GF-D8 (cell line): Measurements from ENCODE around the gene NFIB.

Experiments
- DNase-seq: peaks from one replicate; lab custom pipeline; 2025; lab: John Stamatoyannopoulos, UW

Gene NFIB

DNA sequence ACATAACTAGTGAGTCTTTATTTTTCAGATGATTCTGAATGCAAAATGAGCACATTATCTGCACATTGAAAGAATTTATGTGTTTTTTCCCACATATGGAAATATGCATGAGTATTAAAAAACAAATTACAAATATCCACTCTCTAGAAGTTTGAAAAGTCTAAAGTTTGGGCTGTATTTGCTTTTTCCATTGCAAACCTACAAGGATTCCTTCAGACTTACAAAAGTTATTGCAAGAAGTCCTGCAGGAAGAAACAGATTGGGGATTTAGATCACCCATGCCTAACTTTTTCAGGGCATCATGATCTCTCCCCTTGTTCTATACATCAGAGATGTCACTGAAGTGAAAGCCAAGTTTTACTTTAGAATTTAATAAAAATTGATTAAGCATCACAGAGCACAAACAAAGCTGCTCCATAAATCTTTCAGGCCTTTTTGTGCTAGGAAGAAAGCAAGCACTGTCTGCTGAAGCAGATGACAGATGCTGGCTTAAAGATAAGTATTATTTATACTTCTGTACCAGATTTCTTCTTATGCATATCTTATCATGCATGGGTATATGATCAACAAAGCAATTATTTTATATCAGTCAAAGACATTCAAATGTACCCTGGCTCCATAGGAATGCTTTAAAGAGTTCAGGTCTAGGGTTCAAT, 71.7 kb downstream of the NFIB start:
- no peak for DNase-seq

- DNase-seq: no peak
Observed at GRCh38 chr9:14240537-14240936, 73.4 kb downstream of the NFIB start.

DNA sequence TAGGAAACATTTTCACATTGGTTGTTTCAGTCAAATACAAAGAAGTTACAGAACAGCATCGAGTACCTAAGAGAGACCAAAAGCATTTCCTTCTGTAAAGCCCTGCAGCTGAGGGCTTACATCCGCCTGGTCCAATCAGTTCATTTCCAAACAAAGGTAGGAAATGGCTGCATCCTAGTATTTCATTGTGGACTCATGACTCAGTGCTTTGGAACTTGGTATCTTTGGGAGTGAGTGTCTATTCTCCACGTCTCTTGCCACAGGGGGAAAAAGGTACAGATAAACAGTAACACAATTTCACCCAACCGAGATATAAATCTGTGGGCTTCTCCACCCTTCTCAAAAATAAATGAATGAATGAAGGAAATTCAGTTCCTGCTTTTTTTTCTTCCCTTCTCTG, 75.4 kb downstream of the NFIB start:
- no peak for DNase-seq

GRCh38 chr9:14238079-14238478, 75.9 kb downstream of the NFIB start:
- DNase-seq: no peak

DNA sequence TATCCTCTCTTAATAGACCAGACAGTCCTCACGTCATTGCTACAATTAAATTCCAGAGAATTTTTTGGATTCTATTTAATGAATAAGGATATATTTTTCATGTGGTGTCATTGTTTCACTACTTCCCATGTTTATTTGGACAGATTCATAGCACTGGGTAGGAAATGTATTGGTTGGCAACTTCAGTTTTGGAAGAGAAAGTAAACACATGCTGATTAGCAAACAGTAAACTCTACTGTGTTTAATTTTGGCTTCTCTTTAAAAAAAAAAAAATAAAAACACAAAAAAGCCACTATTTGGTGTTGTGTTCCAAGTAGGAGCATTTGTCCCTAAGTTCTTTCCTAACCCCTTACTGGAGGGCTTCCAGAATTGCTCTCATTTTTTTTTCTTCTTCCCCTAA, 77.3 kb downstream of the NFIB start:
- DNase-seq: no peak

DNA sequence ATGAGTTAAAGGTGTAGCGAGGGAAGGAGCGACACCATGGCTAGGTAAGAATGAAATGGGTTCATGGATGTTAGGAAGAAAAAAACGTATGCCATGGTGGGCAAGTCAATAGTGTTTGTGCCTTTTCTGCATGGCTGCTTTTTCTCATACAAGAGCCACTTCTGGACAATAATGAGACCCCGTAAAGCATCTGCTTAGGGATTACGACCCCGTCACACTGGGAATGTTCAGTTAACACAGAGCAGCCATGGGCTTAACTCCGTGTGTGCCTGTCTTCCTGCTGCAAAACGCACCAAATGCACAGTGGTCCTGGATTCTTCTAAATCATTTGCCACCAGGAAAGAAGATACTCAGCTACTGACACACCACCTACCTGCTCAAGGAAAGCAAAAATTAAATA, 81.8 kb downstream of the NFIB start:
- no peak for DNase-seq

DNA sequence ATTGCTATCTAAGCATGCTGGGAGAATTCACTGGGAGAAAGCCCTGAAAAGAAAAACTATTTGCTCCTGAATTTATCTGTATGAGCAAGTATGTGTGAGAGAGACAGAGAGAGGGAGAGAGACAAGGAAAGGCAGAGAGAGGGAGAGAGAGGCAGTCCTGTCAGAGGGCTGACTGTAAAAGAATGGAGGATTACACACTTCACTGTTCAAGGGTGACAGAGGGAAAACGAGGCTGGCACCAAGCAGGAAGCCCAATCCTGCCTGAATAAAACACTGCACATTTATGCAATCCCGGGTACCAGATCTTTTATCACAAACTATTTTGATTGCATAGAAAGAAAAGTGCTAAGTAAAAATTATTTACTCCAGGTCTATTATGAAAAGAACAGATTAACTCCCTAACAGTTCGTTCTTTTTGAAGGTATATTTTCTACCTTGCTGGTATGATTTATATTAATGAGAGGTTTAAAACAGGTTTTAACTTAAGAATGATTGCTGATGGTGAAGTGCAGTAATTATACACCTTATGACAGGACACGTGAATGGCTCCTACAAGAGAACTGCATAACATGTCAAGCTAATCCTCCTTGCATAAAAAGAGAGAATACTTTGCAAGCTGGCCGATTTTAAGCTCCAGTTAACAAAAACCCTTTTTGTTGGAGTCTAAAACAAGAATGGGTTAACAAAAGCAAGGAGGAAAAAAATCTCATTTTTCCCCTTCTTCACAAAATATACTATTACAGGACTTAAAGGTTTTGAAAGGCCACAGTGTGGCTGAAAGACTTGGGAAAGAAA, 82.5 kb downstream of the NFIB start:
- no peak for DNase-seq

GRCh38 chr9:14228602-14229001, 85.3 kb downstream of the NFIB start:
- DNase-seq: no peak

- DNase-seq: no peak
Observed at GRCh38 chr9:14226855-14227532, 86.9 kb downstream of the NFIB start.

DNA sequence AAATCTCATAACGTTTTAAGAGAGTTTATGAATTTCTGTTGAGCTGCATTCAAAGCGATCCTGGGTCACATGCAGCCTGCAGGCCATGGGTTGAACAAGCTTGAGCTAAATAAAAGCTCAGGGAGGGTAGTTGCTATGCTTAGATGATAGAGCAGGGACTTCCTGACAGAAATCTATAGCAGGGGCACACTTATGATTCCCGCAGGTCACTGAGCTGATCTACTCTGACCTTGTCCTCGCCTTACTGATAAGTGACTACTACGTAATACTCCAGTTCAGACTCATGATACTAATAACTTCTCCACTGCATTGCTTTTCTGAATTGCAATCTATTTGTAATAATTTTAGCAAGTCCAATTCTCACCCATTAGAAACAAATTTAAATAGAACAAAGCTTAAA, 90.9 kb downstream of the NFIB start:
- no peak for DNase-seq

GRCh38 chr9:14222149-14222835, 91.6 kb downstream of the NFIB start:
- DNase-seq: no peak

GRCh38 chr9:14221558-14221957, 92.4 kb downstream of the NFIB start:
- no peak for DNase-seq

DNA sequence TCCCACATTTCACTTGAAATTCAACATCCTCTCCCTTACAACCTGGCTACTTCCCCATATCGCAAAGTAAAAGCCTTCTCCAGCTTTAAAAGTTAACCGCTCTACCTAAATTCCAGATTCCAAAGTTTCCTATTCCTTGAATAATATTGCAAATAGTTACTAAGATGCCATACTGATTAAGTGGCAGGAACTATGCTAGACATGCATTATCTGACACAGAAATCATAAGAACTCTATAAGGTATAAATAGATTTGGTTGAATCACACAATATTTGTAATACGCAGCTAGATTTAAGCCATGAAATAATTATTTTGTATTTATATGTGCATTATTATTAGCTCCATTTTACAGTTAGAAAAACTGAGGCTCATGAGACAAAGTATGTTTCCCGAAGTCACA, 92.8 kb downstream of the NFIB start:
- no peak for DNase-seq

- DNase-seq: no peak
Observed at GRCh38 chr9:14220256-14220655, 93.7 kb downstream of the NFIB start.

DNA sequence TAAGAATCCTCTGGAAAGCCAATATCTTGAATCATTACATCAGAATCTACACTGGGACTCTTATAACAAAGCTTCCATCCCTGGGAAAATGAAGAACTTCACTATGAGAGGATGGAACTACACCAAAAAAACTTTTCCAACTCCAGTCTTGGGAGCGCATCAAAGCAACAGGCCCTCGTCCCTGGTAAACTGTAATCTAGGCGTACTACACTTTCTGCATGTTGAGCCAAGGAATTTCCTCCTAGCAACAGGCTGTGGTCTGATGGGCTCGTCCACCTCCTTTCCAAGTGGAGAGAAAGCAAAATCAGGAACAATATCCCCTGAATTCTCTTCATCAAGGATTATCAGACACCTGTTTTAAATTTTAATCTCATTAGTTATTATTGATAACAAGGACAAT, 94.1 kb downstream of the NFIB start:
- no peak for DNase-seq

GRCh38 chr9:14218253-14218652, 95.7 kb downstream of the NFIB start:
- no peak for DNase-seq

- DNase-seq: no peak
Observed at GRCh38 chr9:14216612-14217194, 97.2 kb downstream of the NFIB start.

- no peak for DNase-seq
Observed at GRCh38 chr9:14215614-14216013, 98.3 kb downstream of the NFIB start.

DNA sequence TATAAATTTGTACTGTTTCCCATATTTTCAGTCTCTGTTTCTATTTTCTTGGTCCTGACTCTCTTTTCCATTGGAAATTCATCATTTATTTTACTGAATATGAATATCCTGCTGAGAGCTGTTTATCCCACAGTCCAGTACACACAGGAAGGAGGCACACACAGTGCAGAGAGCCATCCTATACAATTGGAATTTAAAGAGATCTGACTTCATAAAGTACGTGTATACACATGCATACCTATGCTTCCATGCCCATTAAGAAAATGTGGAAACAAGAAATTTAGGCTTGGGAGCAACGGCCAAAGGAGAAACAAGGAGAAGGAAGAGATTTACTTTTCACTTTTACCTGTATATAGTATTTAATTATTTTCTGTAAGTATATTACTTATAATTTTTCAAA, 99.2 kb downstream of the NFIB start:
- DNase-seq: no peak

GRCh38 chr9:14214065-14214684, 99.8 kb downstream of the NFIB start:
- no peak for DNase-seq

GRCh38 chr9:14213504-14213903, 100.4 kb downstream of the NFIB start:
- DNase-seq: no peak
